ENCODE measurements around the gene DPM3. TPM values are rescaled to one million over a fixed set of nuclear protein-coding genes. Genes with fewer than 3 reads are reported as not detected.

The DPM3 gene
- total and polyA plus RNA-seq, 2 of the 4 experiments (the other 2 are of a cell fraction): 29.0 to 129 TPM

GRCh38 chr1:155141749-155142148, 1.4 kb upstream of the DPM3 start:
- Histone ChIP-seq H3K4me1 (ENCODE audit: control insufficient read depth, insufficient read depth, low read length) (peaks cover 2% of the 10 kb centered on the region; the same call in 1 of the 2 replicates), H3K27me3 (ENCODE audit: control insufficient read depth, insufficient read depth, low read length) (peaks cover 8% of the 10 kb centered on the region; the same call in 1 of the 2 replicates), H2BK5ac (ENCODE audit: low read depth, low read length, poor library complexity, severe bottlenecking) (no peak overlapping the region), H3K9me1 (ENCODE audit: insufficient read depth, low read length) (peaks cover 10% of the 10 kb centered on the region; the same call in 1 of the 2 replicates), H3K4me2 (ENCODE audit: low read depth, low read length) (no peak overlapping the region), H3K4ac (ENCODE audit: low read depth, low read length) (no peak overlapping the region), H3K4me3 (ENCODE audit: insufficient read depth, low read depth, low read length) (no peak overlapping the region), H4K91ac (ENCODE audit: insufficient read depth, low read depth, low read length) (no peak overlapping the region), H3K36me3 (ENCODE audit: control insufficient read depth, insufficient read depth, low read length) (peaks cover 3% of the 10 kb centered on the region; the same call in 1 of the 2 replicates), H3K79me1 (ENCODE audit: low read depth in 1 of 2, low read length in 2 of 2) (peaks cover 21 to 31% of the 10 kb centered on the region in 2 experiments), H3K18ac (ENCODE audit: low read depth, low read length) (no peak overlapping the region), H2AK9ac (replicated peaks; ENCODE audit: low read depth, low read length, poor library complexity) (no peak overlapping the region), H3K27ac (ENCODE audit: insufficient read depth, low read length) (no peak overlapping the region), H3K23ac (ENCODE audit: low read depth, low read length) (no peak overlapping the region), H2BK20ac (ENCODE audit: low read depth, low read length) (no peak overlapping the region), H3K9me3 (ENCODE audit: control insufficient read depth, insufficient read depth, low read length) (no peaks in the 10 kb centered on the region), H2BK120ac (ENCODE audit: low read depth, low read length) (no peak overlapping the region), H2AFZ (replicated peaks; ENCODE audit: low read length, poor library complexity) (no peak overlapping the region), H3K14ac (replicated peaks; ENCODE audit: low read depth, low read length) (no peak overlapping the region), H3K9ac (ENCODE audit: low read depth, low read length) (no peak overlapping the region), H4K20me1 (ENCODE audit: insufficient read depth, low read length) (no peaks in the 10 kb centered on the region), H2AK5ac (ENCODE audit: low read depth, low read length) (no peak overlapping the region), H3K56ac (ENCODE audit: extremely low read depth, insufficient read depth, low read length) (no peak overlapping the region), H2BK15ac (ENCODE audit: low read depth, low read length) (no peak overlapping the region), H4K5ac (ENCODE audit: low read depth, low read length) (no peak overlapping the region), H4K8ac (ENCODE audit: low read depth in 2 of 2, low read length in 2 of 2) (no peak overlapping the region)
- no peak for DNase-seq
- intact Hi-C loops (cut with micrococcal nuclease) (no loop called here), dilution Hi-C loops (cut with HindIII; ENCODE audit: low sequenced_read_pairs, unreplicated experiment) (no loop called here), in situ Hi-C loops (cut with MboI; ENCODE audit: low sequenced_read_pairs) (no loop called here)
- POLR2A ChIA-PET (ENCODE audit: unreplicated experiment): no interaction called here
- no TSS peak for BruUV-seq (replicated peaks)
- no peak for TF ChIP-seq NFE2L2 (IDR thresholded peaks at IDR 0.05; ENCODE audit: low read depth, low read length)
- TF ChIP-seq, protein P1, sequence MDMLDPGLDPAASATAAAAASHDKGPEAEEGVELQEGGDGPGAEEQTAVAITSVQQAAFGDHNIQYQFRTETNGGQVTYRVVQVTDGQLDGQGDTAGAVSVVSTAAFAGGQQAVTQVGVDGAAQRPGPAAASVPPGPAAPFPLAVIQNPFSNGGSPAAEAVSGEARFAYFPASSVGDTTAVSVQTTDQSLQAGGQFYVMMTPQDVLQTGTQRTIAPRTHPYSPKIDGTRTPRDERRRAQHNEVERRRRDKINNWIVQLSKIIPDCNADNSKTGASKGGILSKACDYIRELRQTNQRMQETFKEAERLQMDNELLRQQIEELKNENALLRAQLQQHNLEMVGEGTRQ (IDR thresholded peaks at IDR 0.05; ENCODE audit: low read depth, low read length): no peak
- TF ChIP-seq, protein P2, sequence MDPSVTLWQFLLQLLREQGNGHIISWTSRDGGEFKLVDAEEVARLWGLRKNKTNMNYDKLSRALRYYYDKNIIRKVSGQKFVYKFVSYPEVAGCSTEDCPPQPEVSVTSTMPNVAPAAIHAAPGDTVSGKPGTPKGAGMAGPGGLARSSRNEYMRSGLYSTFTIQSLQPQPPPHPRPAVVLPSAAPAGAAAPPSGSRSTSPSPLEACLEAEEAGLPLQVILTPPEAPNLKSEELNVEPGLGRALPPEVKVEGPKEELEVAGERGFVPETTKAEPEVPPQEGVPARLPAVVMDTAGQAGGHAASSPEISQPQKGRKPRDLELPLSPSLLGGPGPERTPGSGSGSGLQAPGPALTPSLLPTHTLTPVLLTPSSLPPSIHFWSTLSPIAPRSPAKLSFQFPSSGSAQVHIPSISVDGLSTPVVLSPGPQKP (IDR thresholded peaks at IDR 0.05; ENCODE audit: borderline replicate concordance, low read depth, low read length): no peak
- ATAC-seq (ENCODE audit: low read depth): no peak
- WGBS, 2 experiments (ENCODE audit: extremely low coverage in 2 of 2, insufficient read length in 1 of 2): no CpG with 5 or more reads among the region's 7 CpGs
- CTCF ChIA-PET: no interaction called here
